ENCODE results near the gene CEP131. TPM values are rescaled to one million over a fixed set of nuclear protein-coding genes. Genes with fewer than 3 reads are reported as not detected.
A peak's percentile ranks its signal among the peaks of the same experiment; 100 is the strongest.

The CEP131 gene
- total and polyA plus RNA-seq, 2 of the 4 experiments (the other 2 are of a cell fraction), result 4.8 to 9.6 TPM

- no peaks in the 10 kb centered on the region for H3K79me1 ChIP-seq (ENCODE audit: low read depth in 1 of 2, low read length in 2 of 2)
- ATAC-seq (ENCODE audit: low read depth) (peak; percentile 100), DNase-seq (peak; percentile 72)
- H3K18ac ChIP-seq (ENCODE audit: low read depth, low read length), result no peak overlapping the region
- WGBS, 2 experiments (ENCODE audit: extremely low coverage in 2 of 2, insufficient read length in 1 of 2), result 96% methylated on average over 5 of the region's 27 CpGs; no CpG with 5 or more reads in 1 of the 2 experiments
- no peaks in the 10 kb centered on the region for H3K9me3 ChIP-seq (ENCODE audit: control insufficient read depth, insufficient read depth, low read length)
- H2AFZ ChIP-seq (replicated peaks; ENCODE audit: low read length, poor library complexity), result peak overlapping the region; percentile 78
- POLR2A ChIA-PET (ENCODE audit: unreplicated experiment), result no interaction called here
- no peak overlapping the region for H3K27ac ChIP-seq (ENCODE audit: insufficient read depth, low read length)
- peaks cover 4% of the 10 kb centered on the region for H3K36me3 ChIP-seq (ENCODE audit: control insufficient read depth, insufficient read depth, low read length)
- no peak overlapping the region for H4K8ac ChIP-seq (ENCODE audit: low read depth in 2 of 2, low read length in 2 of 2)
- no peak overlapping the region for H2BK20ac ChIP-seq (ENCODE audit: low read depth, low read length)
- H4K91ac ChIP-seq (ENCODE audit: insufficient read depth, low read depth, low read length), result no peak overlapping the region
- no peaks in the 10 kb centered on the region for H3K4me1 ChIP-seq (ENCODE audit: control insufficient read depth, insufficient read depth, low read length)
- CTCF ChIA-PET, result interaction anchor here (0.6 to 1.0 kb wide), 4 partner anchors 9 to 416 kb away, joined by 3 to 4 read pairs (median 3); no protein-coding TSS in a partner anchor
- no peaks in the 10 kb centered on the region for H3K9me1 ChIP-seq (ENCODE audit: insufficient read depth, low read length)
- no peak overlapping the region for H3K9ac ChIP-seq (ENCODE audit: low read depth, low read length)
- peaks cover 5% of the 10 kb centered on the region; the same call in 1 of the 2 replicates for H4K20me1 ChIP-seq (ENCODE audit: insufficient read depth, low read length)
- H3K4me3 ChIP-seq (ENCODE audit: insufficient read depth, low read depth, low read length), result no peak overlapping the region
- intact Hi-C loops (cut with micrococcal nuclease) (loop anchor here (1.0 kb wide), 1 partner anchor 59 kb away; no protein-coding TSS in a partner anchor), in situ Hi-C loops (cut with MboI; ENCODE audit: low sequenced_read_pairs) (no loop called here), dilution Hi-C loops (cut with HindIII; ENCODE audit: low sequenced_read_pairs, unreplicated experiment) (no loop called here)
- no TSS peak for BruUV-seq (replicated peaks)
- H4K5ac ChIP-seq (ENCODE audit: low read depth, low read length), result no peak overlapping the region
- no peaks in the 10 kb centered on the region for H3K27me3 ChIP-seq (ENCODE audit: control insufficient read depth, insufficient read depth, low read length)
- H2BK5ac ChIP-seq (ENCODE audit: low read depth, low read length, poor library complexity, severe bottlenecking), result no peak overlapping the region
- no peak overlapping the region for H2BK15ac ChIP-seq (ENCODE audit: low read depth, low read length)
- H3K4ac ChIP-seq (ENCODE audit: low read depth, low read length), result no peak overlapping the region
- no peak overlapping the region for H3K23ac ChIP-seq (ENCODE audit: low read depth, low read length)
- H2AK9ac ChIP-seq (replicated peaks; ENCODE audit: low read depth, low read length, poor library complexity), result peak overlapping the region; percentile 22
- no peak overlapping the region for H2BK120ac ChIP-seq (ENCODE audit: low read depth, low read length)
- H3K4me2 ChIP-seq (ENCODE audit: low read depth, low read length), result no peak overlapping the region
- no peak overlapping the region for H3K14ac ChIP-seq (replicated peaks; ENCODE audit: low read depth, low read length)
- no peak overlapping the region for H2AK5ac ChIP-seq (ENCODE audit: low read depth, low read length)
- no peak overlapping the region for H3K56ac ChIP-seq (ENCODE audit: extremely low read depth, insufficient read depth, low read length)
- no peak for TF ChIP-seq MXI1 (IDR thresholded peaks at IDR 0.05; ENCODE audit: borderline replicate concordance, low read depth, low read length)
- no peak for TF ChIP-seq USF2 (IDR thresholded peaks at IDR 0.05; ENCODE audit: low read depth, low read length)
- TF ChIP-seq MAZ (IDR thresholded peaks at IDR 0.05; ENCODE audit: borderline replicate concordance, low read depth, low read length), result no peak
- TF ChIP-seq MAFK (IDR thresholded peaks at IDR 0.05; ENCODE audit: low read depth, low read length), result peak; percentile 3; the same call in 1 of the 2 replicates
- TF ChIP-seq SMC3 (IDR thresholded peaks at IDR 0.05; ENCODE audit: low read depth, low read length), result peak; percentile 58
- no peak for TF ChIP-seq BHLHE40 (IDR thresholded peaks at IDR 0.05; ENCODE audit: low read depth, low read length)
- no peak for TF ChIP-seq NFE2L2 (IDR thresholded peaks at IDR 0.05; ENCODE audit: low read depth, low read length)
- no peak for TF ChIP-seq CHD1 (IDR thresholded peaks at IDR 0.05; ENCODE audit: low read depth, low read length)
- no peak for TF ChIP-seq RFX5 (IDR thresholded peaks at IDR 0.05; ENCODE audit: low read depth, low read length)
- TF ChIP-seq CTCF (conservative IDR thresholded peaks at IDR 0.05; ENCODE audit: low read depth, low read length), result peak; percentile 65
- TF ChIP-seq RAD21 (IDR thresholded peaks at IDR 0.05; ENCODE audit: low read length), result peak; percentile 55
- TF ChIP-seq POLR2A (IDR thresholded peaks at IDR 0.05; ENCODE audit: low read depth, low read length), result no peak
- TF ChIP-seq RCOR1 (IDR thresholded peaks at IDR 0.05; ENCODE audit: insufficient replicate concordance, low read length), result no peak
- no peak for TF ChIP-seq FOS (IDR thresholded peaks at IDR 0.05; ENCODE audit: low read depth, low read length)
- no peak for TF ChIP-seq CEBPB (IDR thresholded peaks at IDR 0.05; ENCODE audit: low read depth, low read length)
Measured at GRCh38 chr17:81200695-81201580, 21.8 kb downstream of the CEP131 start.

Data from IMR-90 (cell line).